Stomach smooth muscle (tissue), 2 donors: ENCODE measurements around the gene KIAA0753.
"Not testable (repeated sequence)": the region's sequence is repeated elsewhere in the genome, so short reads cannot be mapped to it uniquely, and the experiment has no call there.

Source experiments
- H3K27ac ChIP-seq: one replicate; pipeline ENCODE4 v1.7.0; 2013; ENCODE audit warnings: mild to moderate bottlenecking, low read length, inconsistent platforms
- H3K27me3 ChIP-seq, 2 donors: one replicate each; pipeline ENCODE4 v1.7.0; 2013; ENCODE audit warnings: low read length in 2 of 2; ENCODE audit not compliant: insufficient read depth in 2 of 2, control insufficient read depth in 1 of 2
- H3K36me3 ChIP-seq, 2 donors: one replicate each; pipeline ENCODE4 v1.7.0; 2013; ENCODE audit warnings: low read length in 2 of 2; ENCODE audit not compliant: control insufficient read depth in 2 of 2, insufficient read depth in 2 of 2
- H3K4me1 ChIP-seq: one replicate; pipeline ENCODE4 v1.7.0; 2013; ENCODE audit warnings: low read length; ENCODE audit not compliant: control insufficient read depth, insufficient read depth
- H3K4me3 ChIP-seq, 2 donors: one replicate each; pipeline ENCODE4 v1.7.0; 2013; ENCODE audit warnings: low read length in 2 of 2
- H3K9ac ChIP-seq, 2 donors: one replicate each; pipeline ENCODE4 v1.7.0; 2013; ENCODE audit warnings: low read length in 2 of 2, mild to moderate bottlenecking in 1 of 2
- H3K9me3 ChIP-seq, 2 donors: one replicate each; pipeline ENCODE4 v1.7.0; 2013; ENCODE audit warnings: low read length in 2 of 2; ENCODE audit not compliant: control insufficient read depth in 2 of 2
- donor health status: healthy.
- donor health status: Pancreatic carcinoma.

Gene KIAA0753

DNA sequence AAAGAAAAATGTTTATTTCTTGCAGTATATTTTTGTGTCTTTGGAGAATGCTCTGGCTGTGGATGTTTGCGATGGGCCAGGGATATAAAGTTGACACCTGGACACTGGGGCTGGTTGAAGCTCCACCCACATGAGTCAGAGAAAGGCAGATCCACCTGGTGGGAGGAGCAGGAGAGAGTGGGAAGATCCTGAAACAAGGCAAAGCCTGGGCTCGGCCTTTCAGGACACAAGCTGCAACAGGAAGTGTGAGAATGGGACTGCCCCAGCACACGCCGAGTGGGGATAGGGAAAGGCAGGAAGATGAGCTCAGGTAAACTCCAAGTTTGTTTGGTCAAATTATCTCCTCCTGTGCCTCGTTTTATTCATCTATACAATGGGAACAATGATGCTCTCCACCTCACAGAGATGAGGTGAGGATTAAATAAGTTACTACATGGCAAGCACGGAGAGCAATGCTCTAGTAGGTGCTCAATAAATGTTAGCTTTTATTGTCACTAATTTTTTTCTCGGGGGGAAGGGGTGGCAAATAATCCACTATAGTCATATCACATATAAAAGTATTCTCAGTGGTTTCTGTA is 62.7 kb downstream of the KIAA0753 start:
- Histone ChIP-seq H3K36me3 (peaks cover 16 to 28% of the 10 kb centered on the region in 2 donors), H3K27ac (no peak overlapping the region), H3K9ac (no peak overlapping the region), H3K4me1 (peaks cover 2% of the 10 kb centered on the region), H3K27me3 (no peaks in the 10 kb centered on the region), H3K4me3 (no peak overlapping the region), H3K9me3 (no peaks in the 10 kb centered on the region)

- Histone ChIP-seq H3K27ac (no peak overlapping the region), H3K9me3 (no peaks in the 10 kb centered on the region), H3K27me3 (no peaks in the 10 kb centered on the region), H3K36me3 (peaks cover 12 to 24% of the 10 kb centered on the region in 2 donors), H3K9ac (no peak overlapping the region), H3K4me1 (peaks cover 9% of the 10 kb centered on the region), H3K4me3 (no peak overlapping the region)
Observed at GRCh38 chr17:6576038-6576785, 64.3 kb downstream of the KIAA0753 start.

- no peak overlapping the region for H3K27ac ChIP-seq
- H3K27me3 ChIP-seq: no peaks in the 10 kb centered on the region
- no peak overlapping the region for H3K9ac ChIP-seq
- no peak overlapping the region for H3K4me3 ChIP-seq
- H3K9me3 ChIP-seq: no peaks in the 10 kb centered on the region
- peaks cover 12 to 22% of the 10 kb centered on the region in 2 donors for H3K36me3 ChIP-seq
- peaks cover 15% of the 10 kb centered on the region for H3K4me1 ChIP-seq
Observed at GRCh38 chr17:6575596-6575988, 64.9 kb downstream of the KIAA0753 start.

DNA sequence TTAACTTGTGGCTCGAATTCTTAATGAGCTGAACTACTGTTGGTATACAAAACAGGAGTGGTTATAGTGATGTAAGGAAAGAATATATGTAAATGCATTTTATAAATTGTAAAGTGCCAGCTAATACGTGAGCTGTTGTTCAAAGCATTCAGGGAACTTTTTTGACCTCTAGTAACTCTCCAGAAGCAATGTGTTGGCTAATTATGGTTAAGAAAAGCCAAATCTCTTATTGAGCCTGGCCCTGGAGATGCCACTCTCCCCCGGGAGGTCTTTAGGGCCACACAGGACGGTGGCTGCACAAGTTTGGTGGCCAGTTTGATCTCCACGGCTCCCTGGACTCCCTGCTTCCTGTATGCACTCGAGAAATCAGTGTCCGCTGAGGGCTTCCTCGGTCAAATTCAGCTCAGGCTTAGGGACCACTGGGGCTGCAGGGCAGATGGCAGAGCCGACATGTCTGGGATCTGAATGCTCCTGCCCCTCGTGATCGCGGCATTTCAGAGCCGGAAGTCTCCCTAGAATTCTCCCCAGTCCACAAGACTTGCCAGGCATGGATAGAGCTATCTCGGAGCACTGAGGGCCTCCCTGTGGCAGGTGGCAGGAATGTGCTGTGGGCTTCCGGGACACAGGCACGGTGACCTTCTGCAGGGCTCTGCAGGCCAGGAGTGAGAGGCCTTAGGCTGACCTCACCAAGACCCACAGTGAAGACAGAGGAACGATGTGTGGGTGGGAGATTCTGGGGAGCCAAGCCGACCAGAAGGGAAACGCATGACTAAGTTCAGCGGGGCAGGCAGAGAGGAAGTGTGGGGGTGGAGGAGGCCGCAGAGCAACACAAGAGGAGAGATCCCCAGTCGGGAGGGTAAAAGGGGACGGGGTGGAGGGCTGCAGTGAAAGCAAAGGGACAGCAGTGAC is 65.6 kb downstream of the KIAA0753 start:
- peaks cover 16% of the 10 kb centered on the region for H3K4me1 ChIP-seq
- no peak overlapping the region for H3K27ac ChIP-seq
- no peaks in the 10 kb centered on the region for H3K27me3 ChIP-seq
- H3K9me3 ChIP-seq: no peaks in the 10 kb centered on the region
- no peak overlapping the region for H3K9ac ChIP-seq
- no peak overlapping the region for H3K4me3 ChIP-seq
- H3K36me3 ChIP-seq: peaks cover 12 to 21% of the 10 kb centered on the region in 2 donors

GRCh38 chr17:6573982-6574686 is 66.4 kb downstream of the KIAA0753 start:
- no peak overlapping the region for H3K9ac ChIP-seq
- H3K4me3 ChIP-seq: no peak overlapping the region
- no peak overlapping the region for H3K27ac ChIP-seq
- no peaks in the 10 kb centered on the region for H3K9me3 ChIP-seq
- no peaks in the 10 kb centered on the region for H3K27me3 ChIP-seq
- peaks cover 16% of the 10 kb centered on the region for H3K4me1 ChIP-seq
- peaks cover 8 to 15% of the 10 kb centered on the region in 2 donors for H3K36me3 ChIP-seq

GRCh38 chr17:6573495-6573894 is 67.0 kb downstream of the KIAA0753 start:
- H3K4me1 ChIP-seq: peaks cover 16% of the 10 kb centered on the region
- not testable (repeated sequence) for H3K4me3 ChIP-seq

DNA sequence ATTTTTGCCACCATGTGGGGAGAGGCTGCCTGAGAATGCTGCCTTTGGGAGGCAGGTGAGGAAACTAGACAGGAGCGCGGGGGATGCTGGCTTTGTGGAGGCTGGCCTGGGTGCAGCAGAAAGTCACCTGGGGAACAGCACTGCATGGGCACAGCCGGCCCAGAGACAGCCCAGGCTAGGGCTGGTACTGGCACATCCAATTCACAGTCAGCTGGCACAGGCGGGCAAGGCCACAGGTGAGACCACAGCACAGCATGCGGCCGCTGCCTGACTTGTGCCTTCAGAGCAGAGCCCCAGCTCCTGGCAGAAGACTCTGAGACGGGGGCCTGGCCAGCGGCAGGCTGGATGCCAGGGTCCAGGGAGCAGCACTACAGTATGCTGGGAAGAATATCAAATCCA is 67.5 kb downstream of the KIAA0753 start:
- no peak overlapping the region for H3K4me3 ChIP-seq
- H3K9me3 ChIP-seq: no peaks in the 10 kb centered on the region
- H3K36me3 ChIP-seq: peaks cover 4 to 8% of the 10 kb centered on the region in 2 donors
- no peak overlapping the region for H3K9ac ChIP-seq
- H3K27ac ChIP-seq: no peak overlapping the region
- H3K27me3 ChIP-seq: no peaks in the 10 kb centered on the region
- peaks cover 16% of the 10 kb centered on the region for H3K4me1 ChIP-seq

More at GRCh38 chr17:6573495-6573894, 67.0 kb downstream of the KIAA0753 start:
- H3K27ac ChIP-seq, H3K36me3 ChIP-seq, H3K27me3 ChIP-seq, H3K9me3 ChIP-seq, H3K9ac ChIP-seq: not testable (repeated sequence)

- Histone ChIP-seq H3K4me1 (peaks cover 24% of the 10 kb centered on the region), H3K4me3 (peak overlapping the region in 1 of 2 donors; percentile 44), H3K9ac (no peak overlapping the region), H3K9me3 (no peaks in the 10 kb centered on the region), H3K27me3 (no peaks in the 10 kb centered on the region), H3K36me3 (no peaks in the 10 kb centered on the region), H3K27ac (peak overlapping the region; percentile 41)
Observed at GRCh38 chr17:6571452-6571781, 69.1 kb downstream of the KIAA0753 start.

DNA sequence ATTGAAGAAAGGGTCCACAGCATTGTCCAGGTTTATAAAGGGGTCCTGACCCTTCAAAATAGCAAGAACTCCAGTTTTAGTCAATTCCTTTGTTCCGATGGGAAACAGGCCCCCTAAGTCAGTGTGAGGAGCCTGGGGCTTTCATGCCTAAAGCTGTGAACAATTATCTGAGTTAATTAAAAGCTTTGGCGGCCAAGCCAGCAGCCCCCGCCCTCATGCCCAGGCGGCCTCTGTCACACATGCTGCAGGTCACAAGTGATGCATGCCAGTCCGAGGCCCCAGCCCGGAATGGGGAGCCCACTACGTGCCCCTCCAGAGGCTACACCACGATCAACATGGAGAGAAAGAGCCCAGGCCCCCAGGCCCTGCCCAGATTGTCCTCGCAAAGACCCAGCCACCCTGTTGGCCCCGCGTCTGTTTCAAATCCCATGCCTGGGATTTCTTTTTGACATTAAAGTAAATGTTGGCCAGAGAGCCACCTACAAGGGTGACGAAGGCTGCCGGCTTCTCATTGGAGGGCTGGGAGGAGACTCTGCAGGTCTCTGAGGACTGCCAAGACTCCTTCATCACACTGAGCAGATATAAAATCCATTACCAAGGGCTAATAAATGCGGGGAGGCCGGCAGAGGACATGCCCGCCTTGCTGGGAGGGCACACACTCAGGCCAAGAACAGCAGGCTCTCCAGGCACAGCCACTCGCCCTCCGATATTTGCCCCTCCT is 69.6 kb downstream of the KIAA0753 start:
- Histone ChIP-seq H3K36me3 (no peaks in the 10 kb centered on the region), H3K4me3 (peak overlapping the region in 1 of 2 donors; percentile 44), H3K9me3 (no peaks in the 10 kb centered on the region), H3K9ac (no peak overlapping the region), H3K27me3 (no peaks in the 10 kb centered on the region), H3K4me1 (peaks cover 24% of the 10 kb centered on the region), H3K27ac (peak overlapping the region; percentile 41)
